Measurements from ENCODE around the gene MRPS34.

Gene MRPS34

GRCh38 chr16:1723450-1724147, 49.3 kb downstream of the MRPS34 start:
- peak; percentile 53 for DNase-seq

All from NCI-H82 (cell line).